GM21360 (cell line): ENCODE measurements around the gene CACFD1.

ENCODE experiments used
- ATAC-seq: cut with Tn5 transposase; IDR thresholded peaks from one replicate; pipeline ENCODE4 v1.9.1; 2021; ENCODE audit warnings: mild to moderate bottlenecking, moderate library complexity; ENCODE audit not compliant: unreplicated experiment

CACFD1 gene

DNA sequence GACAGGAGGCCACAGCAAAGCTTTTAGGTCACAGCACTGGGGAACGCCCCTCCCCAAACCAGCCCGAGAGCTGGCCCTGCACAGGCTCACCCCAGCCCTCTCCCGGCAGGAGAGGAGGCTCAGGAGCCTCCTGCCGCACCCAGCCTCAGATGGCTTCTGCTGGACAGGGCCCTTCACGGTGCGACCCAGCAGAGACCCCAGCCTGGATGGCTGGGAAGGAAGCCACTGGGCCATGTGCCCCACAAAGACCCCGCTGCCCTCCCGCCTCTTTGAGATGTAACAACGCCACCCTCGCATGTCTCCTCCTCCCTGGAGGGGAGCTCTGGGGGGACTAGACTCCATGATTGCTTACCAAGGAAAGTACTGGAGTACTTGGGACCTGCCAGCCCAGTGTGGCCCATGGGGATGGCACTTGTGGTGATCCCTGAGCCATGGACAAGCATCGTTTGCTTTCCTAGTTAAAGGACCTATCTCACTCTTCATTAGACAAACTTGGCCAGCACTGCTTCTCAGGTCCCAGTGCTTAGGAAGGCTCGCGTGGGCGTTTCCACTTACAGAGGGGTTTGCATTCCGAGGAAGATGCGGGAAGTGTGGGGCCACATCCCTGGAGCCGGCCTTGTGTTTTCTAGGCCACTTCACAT lies 56.0 kb downstream of the CACFD1 start:
- ATAC-seq: no peak

- no peak for ATAC-seq
Measured at GRCh38 chr9:133516256-133516960, 56.6 kb downstream of the CACFD1 start.

GRCh38 chr9:133516961-133517350 lies 57.2 kb downstream of the CACFD1 start:
- ATAC-seq: no peak

GRCh38 chr9:133517711-133518110 lies 57.9 kb downstream of the CACFD1 start:
- ATAC-seq: no peak

- ATAC-seq: no peak
Measured at GRCh38 chr9:133518200-133518599, 58.4 kb downstream of the CACFD1 start.

DNA sequence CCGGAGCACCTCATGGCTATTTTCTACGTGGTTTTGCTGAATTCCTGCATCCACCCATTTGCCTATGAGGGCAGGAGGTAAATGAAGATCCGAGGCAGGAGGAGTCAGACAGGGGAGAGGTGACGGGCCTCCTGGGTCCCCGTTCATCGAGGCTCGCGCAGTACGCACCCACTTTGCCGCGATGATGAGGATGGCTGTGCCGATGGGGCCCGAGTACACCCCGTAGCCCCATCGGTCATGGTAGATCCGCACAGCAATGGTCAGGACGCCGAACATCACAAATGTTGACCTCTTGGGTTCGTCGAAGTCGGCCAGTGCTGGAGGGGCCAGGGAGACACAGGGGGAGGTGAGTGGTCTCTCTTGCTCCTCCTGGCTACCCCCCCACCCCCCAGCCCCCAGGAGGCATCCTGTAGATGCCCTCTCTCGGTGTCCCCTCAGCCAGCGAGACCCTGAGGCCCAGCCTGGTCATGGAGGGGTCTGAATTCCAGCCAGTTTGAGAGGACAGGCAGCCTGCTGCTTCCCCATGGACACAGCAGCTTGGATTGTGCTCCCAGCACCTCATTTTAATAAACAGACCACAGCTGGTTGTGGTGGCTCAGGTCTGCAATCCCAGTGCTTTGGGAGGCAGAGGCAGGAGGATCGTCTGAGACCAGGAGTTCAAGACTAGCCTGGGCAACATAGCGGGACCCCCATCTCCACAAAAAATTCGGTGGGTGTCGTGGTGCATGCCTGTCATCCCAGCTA lies 59.1 kb downstream of the CACFD1 start:
- no peak for ATAC-seq

DNA sequence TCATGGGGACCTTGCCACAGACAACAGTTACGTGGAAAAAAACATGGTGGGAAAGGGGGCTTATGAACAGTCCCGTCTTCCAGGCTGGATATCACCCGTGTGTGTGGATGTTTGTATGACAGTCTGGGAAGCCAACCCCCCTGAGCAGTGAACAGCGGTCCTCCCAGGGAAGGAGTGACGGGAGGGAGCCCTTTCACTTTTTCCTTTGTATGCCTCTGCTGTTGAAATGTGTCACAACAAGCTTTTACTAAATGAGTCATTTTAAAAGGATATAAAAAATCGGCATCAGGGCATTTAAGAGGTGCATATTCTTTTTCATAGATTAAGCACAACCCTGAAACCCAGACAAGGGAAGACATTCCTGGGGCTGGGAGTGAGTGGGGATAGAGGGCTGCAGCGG lies 59.9 kb downstream of the CACFD1 start:
- ATAC-seq: no peak

GRCh38 chr9:133520121-133520835 lies 60.5 kb downstream of the CACFD1 start:
- no peak for ATAC-seq
